ENCODE measurements around the gene SYNE3. TPM values are rescaled to one million over a fixed set of nuclear protein-coding genes. Genes with fewer than 3 reads are reported as not detected.

SYNE3 gene
- total and polyA plus RNA-seq, 10 of the 15 experiments (the other 5 are each of a cell fraction or from before 2014, with no cell fraction given): 1.4 to 44.1 (median 13.4) TPM

DNA sequence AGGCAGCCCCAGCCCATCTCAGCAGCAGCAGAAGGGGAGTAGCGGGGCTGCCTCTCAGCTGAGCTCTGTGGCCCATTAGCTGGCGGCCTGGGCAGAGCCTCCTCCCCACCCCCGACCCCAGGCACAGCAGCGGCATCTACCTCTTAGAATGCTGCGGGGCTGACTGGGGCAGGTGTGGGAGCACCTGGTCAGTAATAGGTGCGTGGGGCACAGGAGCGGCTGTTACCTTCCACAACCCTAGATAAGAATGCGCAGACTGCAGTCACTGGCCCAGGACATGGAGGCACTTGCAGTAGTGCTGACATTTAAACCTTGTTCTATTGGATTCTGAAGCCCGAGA is 35.6 kb downstream of the SYNE3 start:
- Histone ChIP-seq H3K4me3 (no peak overlapping the region), H3K79me2 (ENCODE audit: control insufficient read depth, insufficient read depth, low read length) (peaks cover 45% of the 10 kb centered on the region), H3K4me2 (ENCODE audit: control insufficient read depth, insufficient read depth) (peak overlapping the region; percentile 76; the same call in 1 of the 2 replicates), H3K36me3 (ENCODE audit: control insufficient read depth in 2 of 2, insufficient read depth in 2 of 2, low read length in 1 of 2) (peaks cover 6% of the 10 kb centered on the region in 2 experiments), H2AFZ (ENCODE audit: control insufficient read depth, low read depth, low read length) (no peak overlapping the region), H3K4me1 (ENCODE audit: control insufficient read depth, insufficient read depth, low read length) (peaks cover 21% of the 10 kb centered on the region), H3K27me3 (replicated peaks in 1 of 2; ENCODE audit: control insufficient read depth in 2 of 2, insufficient read depth in 2 of 2, low read length in 1 of 2) (no peaks in the 10 kb centered on the region), H4K20me1 (ENCODE audit: control insufficient read depth, insufficient read depth) (no peaks in the 10 kb centered on the region), H3K9ac (ENCODE audit: control insufficient read depth, insufficient read depth, low read length) (peak overlapping the region; percentile 63), H3K9me3 (replicated peaks; ENCODE audit: control insufficient read depth, insufficient read depth, low read length) (no peaks in the 10 kb centered on the region), H3K27ac (ENCODE audit: control insufficient read depth, insufficient read depth) (peak overlapping the region; percentile 92)
- CTCF ChIA-PET: interaction anchor here (0.8 to 3.8 kb wide), 7 partner anchors 8 to 47 kb away, joined by 3 to 20 read pairs (median 5); no protein-coding TSS in a partner anchor
- RAD21 ChIA-PET (ENCODE audit: unreplicated experiment): interaction anchor here (0.7 to 3.4 kb wide), 12 partner anchors 10 to 52 kb away, joined by 3 to 25 read pairs (median 4); partner anchors contain the start of gene SYNE3
- FAIRE-seq (no peak), DNase-seq (ENCODE audit: low read depth, low spot score) (no peak), ATAC-seq (no peak)
- SMC1A ChIA-PET (ENCODE audit: uncharacterized antibody, unreplicated experiment): interaction anchor here (0.6 to 4.5 kb wide), 15 partner anchors 11 to 1510 kb away, joined by 3 to 30 read pairs (median 5); partner anchors contain the start of gene GLRX5
- intact Hi-C loops (cut with micrococcal nuclease; ENCODE audit: unreplicated experiment): loop anchor here (1.0 to 2.0 kb wide), 2 partner anchors 14 to 35 kb away; partner anchors contain the start of gene SYNE3
- 0 out of 2 replicates have a peak, but pooled peaks have one; percentile 7 for TF ChIP-seq NR2F1 (conservative IDR thresholded peaks at IDR 0.05)
- TF ChIP-seq, protein P1, sequence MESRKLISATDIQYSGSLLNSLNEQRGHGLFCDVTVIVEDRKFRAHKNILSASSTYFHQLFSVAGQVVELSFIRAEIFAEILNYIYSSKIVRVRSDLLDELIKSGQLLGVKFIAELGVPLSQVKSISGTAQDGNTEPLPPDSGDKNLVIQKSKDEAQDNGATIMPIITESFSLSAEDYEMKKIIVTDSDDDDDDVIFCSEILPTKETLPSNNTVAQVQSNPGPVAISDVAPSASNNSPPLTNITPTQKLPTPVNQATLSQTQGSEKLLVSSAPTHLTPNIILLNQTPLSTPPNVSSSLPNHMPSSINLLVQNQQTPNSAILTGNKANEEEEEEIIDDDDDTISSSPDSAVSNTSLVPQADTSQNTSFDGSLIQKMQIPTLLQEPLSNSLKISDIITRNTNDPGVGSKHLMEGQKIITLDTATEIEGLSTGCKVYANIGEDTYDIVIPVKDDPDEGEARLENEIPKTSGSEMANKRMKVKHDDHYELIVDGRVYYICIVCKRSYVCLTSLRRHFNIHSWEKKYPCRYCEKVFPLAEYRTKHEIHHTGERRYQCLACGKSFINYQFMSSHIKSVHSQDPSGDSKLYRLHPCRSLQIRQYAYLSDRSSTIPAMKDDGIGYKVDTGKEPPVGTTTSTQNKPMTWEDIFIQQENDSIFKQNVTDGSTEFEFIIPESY (IDR thresholded peaks at IDR 0.05): peak; percentile 79; the same call in 1 of the 2 replicates
- TF ChIP-seq, protein P2, sequence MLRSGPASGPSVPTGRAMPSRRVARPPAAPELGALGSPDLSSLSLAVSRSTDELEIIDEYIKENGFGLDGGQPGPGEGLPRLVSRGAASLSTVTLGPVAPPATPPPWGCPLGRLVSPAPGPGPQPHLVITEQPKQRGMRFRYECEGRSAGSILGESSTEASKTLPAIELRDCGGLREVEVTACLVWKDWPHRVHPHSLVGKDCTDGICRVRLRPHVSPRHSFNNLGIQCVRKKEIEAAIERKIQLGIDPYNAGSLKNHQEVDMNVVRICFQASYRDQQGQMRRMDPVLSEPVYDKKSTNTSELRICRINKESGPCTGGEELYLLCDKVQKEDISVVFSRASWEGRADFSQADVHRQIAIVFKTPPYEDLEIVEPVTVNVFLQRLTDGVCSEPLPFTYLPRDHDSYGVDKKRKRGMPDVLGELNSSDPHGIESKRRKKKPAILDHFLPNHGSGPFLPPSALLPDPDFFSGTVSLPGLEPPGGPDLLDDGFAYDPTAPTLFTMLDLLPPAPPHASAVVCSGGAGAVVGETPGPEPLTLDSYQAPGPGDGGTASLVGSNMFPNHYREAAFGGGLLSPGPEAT (IDR thresholded peaks at IDR 0.05; ENCODE audit: low read depth): no peak
- TF ChIP-seq RUNX3 (IDR thresholded peaks at IDR 0.05; ENCODE audit: low read length): no peak
- peak; percentile 8; the same call in 1 of the 2 replicates for TF ChIP-seq SMARCA5 (IDR thresholded peaks at IDR 0.05)
- no peak for TF ChIP-seq SREBF2 (IDR thresholded peaks at IDR 0.05; ENCODE audit: low read length)
- no peak; a peak in 1 of 4 replicates for TF ChIP-seq IKZF2 (IDR thresholded peaks at IDR 0.05)
- no peak for TF ChIP-seq PML (IDR thresholded peaks at IDR 0.05; ENCODE audit: low read length)
- no peak for TF ChIP-seq ESRRA (IDR thresholded peaks at IDR 0.05; ENCODE audit: low read length)
- in situ Hi-C loops (cut with MboI): no loop called here
- no TSS peak for BruUV-seq (replicated peaks)
- POLR2A ChIA-PET: interaction anchor here (0.7 to 2.0 kb wide), 6 partner anchors 13 to 53 kb away, joined by 3 to 9 read pairs (median 5); no protein-coding TSS in a partner anchor
- WGBS (ENCODE audit: insufficient coverage, insufficient replicate concordance, low lambda C conversion rate, missing lambda C conversion rate): 54% methylated on average over 9 of the region's 9 CpGs

Measured in GM12878 (cell line).